Tibial nerve (tissue), 4 donors: ENCODE data around the gene SPECC1. TPM values are rescaled to one million over a fixed set of nuclear protein-coding genes. Genes with fewer than 3 reads are reported as not detected.

Experiments used
- DNase-seq, 2 donors: peaks; one replicate each; pipeline ENCODE4 v3.0.0-alpha.2; 2019; ENCODE audit warnings: low spot score in 2 of 2
- H3K27ac ChIP-seq, 4 donors: fragments of 200-600 bp; sonication (generic) in 3 of 4; one replicate each; pipeline ENCODE4 v1.5.1; 2017 to 2019; ENCODE audit warnings: mild to moderate bottlenecking in 1 of 4
- H3K27me3 ChIP-seq, 2 donors: fragments of 200-600 bp; sonication (generic) in 1 of 2; one replicate each; pipeline versions ENCODE4 v1.5.1 to v1.6.0; 2017 to 2019
- H3K36me3 ChIP-seq, 3 donors: fragments of 200-600 bp; sonication (generic); one replicate each; pipeline ENCODE4 v1.5.1; 2018 to 2019
- H3K4me1 ChIP-seq, 4 donors: fragments of 200-600 bp; sonication (generic) in 3 of 4; one replicate each; pipeline ENCODE4 v1.5.1; 2017 to 2019
- H3K4me3 ChIP-seq, 4 donors: fragments of 200-600 bp; sonication (generic) in 3 of 4; one replicate each; pipeline ENCODE4 v1.5.1; 2017 to 2019; ENCODE audit warnings: mild to moderate bottlenecking in 1 of 4, moderate library complexity in 1 of 4
- H3K9me3 ChIP-seq, 4 donors: fragments of 200-600 bp; sonication (generic) in 3 of 4; one replicate each; pipeline ENCODE4 v1.5.1; 2017 to 2019
- CTCF ChIP-seq, 5 experiments: fragments of 200-600 bp in 3 of 5; fragments of 450-650 bp in 2 of 5; sonication (generic) in 3 of 5; IDR thresholded peaks; one replicate each; pipeline ENCODE4 v1.5.1; 2016 to 2019; ENCODE audit warnings: antibody characterized with exemption in 5 of 5, mild to moderate bottlenecking in 3 of 5, moderate library complexity in 2 of 5
- EP300 ChIP-seq, 2 donors: sonication (generic); formaldehyde crosslinking; IDR thresholded peaks; one replicate each; pipeline ENCODE4 v1.6.1; 2017; ENCODE audit warnings: antibody characterized with exemption in 2 of 2, mild to moderate bottlenecking in 1 of 2
- POLR2A ChIP-seq, 2 donors: fragments of 450-650 bp; IDR thresholded peaks; one replicate each; pipeline ENCODE4 v1.6.1; 2017; ENCODE audit warnings: antibody characterized with exemption in 2 of 2, mild to moderate bottlenecking in 2 of 2, moderate library complexity in 2 of 2
- WGBS, 2 donors: methylation state at CpG; one replicate each; pipeline ENCODE4 v1.1.5; 2018; 5-methylcytosine and 5-hydroxymethylcytosine counted together
- total RNA-seq, 4 donors: library from RNA; depleted of rRNA; stranded (reverse); fragments of >200 nt; gene quantifications; one replicate each; pipeline ENCODE4 v1.1.0, GENCODE V29; 2016

SPECC1 gene
- total RNA-seq, 4 donors from 2014 or later: 63.2 to 139 (median 98.1) TPM

GRCh38 chr17:20197272-20197926 is 188.2 kb downstream of the SPECC1 start:
- WGBS, 2 donors: 82 to 90% methylated on average over 5 of the region's 5 CpGs
- no peak for DNase-seq

GRCh38 chr17:20200016-20200795 is 191.0 kb downstream of the SPECC1 start:
- no peak overlapping the region for H3K4me3 ChIP-seq
- H3K9me3 ChIP-seq: peaks cover 0 to 5% (median 0%) of the 10 kb centered on the region in 4 donors
- H3K4me1 ChIP-seq: no peaks in the 10 kb centered on the region
- 80 to 81% methylated on average over 5 of the region's 5 CpGs for WGBS, 2 donors
- DNase-seq: no peak
- H3K27me3 ChIP-seq: no peaks in the 10 kb centered on the region
- no peak overlapping the region for H3K27ac ChIP-seq
- H3K36me3 ChIP-seq: peaks cover 0 to 10% (median 0%) of the 10 kb centered on the region in 3 donors
- TF ChIP-seq CTCF (IDR thresholded peaks at IDR 0.05) (no peak), EP300 (IDR thresholded peaks at IDR 0.05) (no peak), POLR2A (IDR thresholded peaks at IDR 0.05) (no peak)

More at GRCh38 chr17:20197272-20197926, 188.2 kb downstream of the SPECC1 start:
- no peaks in the 10 kb centered on the region for H3K27me3 ChIP-seq
- peaks cover 0 to 13% (median 0%) of the 10 kb centered on the region in 4 donors for H3K4me1 ChIP-seq
- H3K27ac ChIP-seq: no peak overlapping the region
- no peaks in the 10 kb centered on the region for H3K36me3 ChIP-seq
- H3K9me3 ChIP-seq: peaks cover 0 to 5% (median 0%) of the 10 kb centered on the region in 4 donors
- no peak for TF ChIP-seq POLR2A (IDR thresholded peaks at IDR 0.05)
- no peak for TF ChIP-seq CTCF (IDR thresholded peaks at IDR 0.05)
- TF ChIP-seq EP300 (IDR thresholded peaks at IDR 0.05): no peak
- H3K4me3 ChIP-seq: no peak overlapping the region

- no peak overlapping the region for H3K27ac ChIP-seq
- no peaks in the 10 kb centered on the region for H3K27me3 ChIP-seq
- H3K4me1 ChIP-seq: peaks cover 0 to 3% (median 0%) of the 10 kb centered on the region in 4 donors
- WGBS, 2 donors: 88 to 91% methylated on average over 10 of the region's 10 CpGs
- DNase-seq: no peak
- H3K9me3 ChIP-seq: peaks cover 0 to 5% (median 0%) of the 10 kb centered on the region in 4 donors
- H3K4me3 ChIP-seq: no peak overlapping the region
- peaks cover 0 to 10% (median 0%) of the 10 kb centered on the region in 3 donors for H3K36me3 ChIP-seq
- TF ChIP-seq EP300 (IDR thresholded peaks at IDR 0.05) (no peak), POLR2A (IDR thresholded peaks at IDR 0.05) (no peak), CTCF (IDR thresholded peaks at IDR 0.05) (no peak)
These were observed 191.8 kb downstream of the SPECC1 start for GRCh38 chr17:20200865-20201458.

GRCh38 chr17:20202141-20202621 is 193.0 kb downstream of the SPECC1 start:
- 74 to 81% methylated on average over 3 of the region's 3 CpGs for WGBS, 2 donors
- Histone ChIP-seq H3K4me1 (peaks cover 0 to 16% (median 0%) of the 10 kb centered on the region in 4 donors), H3K27ac (no peak overlapping the region), H3K4me3 (no peak overlapping the region), H3K27me3 (no peaks in the 10 kb centered on the region), H3K9me3 (peaks cover 0 to 5% (median 0%) of the 10 kb centered on the region in 4 donors), H3K36me3 (peaks cover 0 to 10% (median 0%) of the 10 kb centered on the region in 3 donors)
- DNase-seq: no peak
- no peak for TF ChIP-seq POLR2A (IDR thresholded peaks at IDR 0.05)
- TF ChIP-seq EP300 (IDR thresholded peaks at IDR 0.05): no peak
- TF ChIP-seq CTCF (IDR thresholded peaks at IDR 0.05): no peak
